Pancreas (tissue), 10 donors: ENCODE data around the gene VEGFB. TPM values are rescaled to one million over a fixed set of nuclear protein-coding genes. Genes with fewer than 3 reads are reported as not detected.

Experiments
- ATAC-seq, 4 donors: fragments of 200-7000 bp; cut with Tn5 transposase; one replicate each; pipeline versions ENCODE4 v1.8.0 to v1.9.1; 2020; ENCODE audit warnings: mild to moderate bottlenecking in 4 of 4, moderate library complexity in 4 of 4
- DNase-seq, 6 donors: peaks; one replicate each; pipeline ENCODE4 v3.0.0-alpha.2; 2020
- FAIRE-seq: peaks from 2 replicates; lab custom pipeline; 2012; peaks lifted over from hg19 to GRCh38; lab: Jason Lieb, UNC
- H3K27ac ChIP-seq, 4 donors: fragments of 200-600 bp; sonication (generic); 1 replicate in 3 of 4; 2 replicates in 1 of 4; pipeline versions ENCODE4 v1.5.0 to v1.8.0; 2020
- H3K27me3 ChIP-seq, 4 donors: fragments of 200-600 bp; one replicate each; pipeline ENCODE4 v1.8.0; 2021
- H3K36me3 ChIP-seq, 3 donors: fragments of 200-600 bp; sonication (generic) in 1 of 3; one replicate each; pipeline versions ENCODE4 v1.5.0 to v1.8.0; 2020 to 2021
- H3K4me1 ChIP-seq, 3 donors: fragments of 200-600 bp; one replicate each; pipeline ENCODE4 v1.8.0; 2021
- H3K4me3 ChIP-seq, 4 donors: fragments of 200-600 bp; sonication (generic) in 2 of 4; one replicate each; pipeline versions ENCODE4 v1.5.0 to v1.8.0; 2020 to 2021
- H3K9me3 ChIP-seq, 4 donors: fragments of 200-600 bp; one replicate each; pipeline ENCODE4 v1.8.0; 2021
- CTCF ChIP-seq, 4 donors: fragments of 200-600 bp; sonication (generic) in 3 of 4; IDR thresholded peaks; one replicate each; pipeline versions ENCODE4 v1.5.0 to v1.8.0; 2021; ENCODE audit warnings: antibody characterized with exemption in 4 of 4
- WGBS, 2 donors: extraction: QIAGEN DNeasy Blood & Tissue Kit; methylation state at CpG; one replicate each; pipeline ENCODE4 v1.1.7; 2013; 5-methylcytosine and 5-hydroxymethylcytosine counted together
- intact Hi-C, 3 donors: fragments of 100-400 bp; cut with DNase I; formaldehyde crosslinking; loops; one replicate each; pipeline versions ENCODE4 v1.11.1 to v1.14.2; 2022
- polyA plus RNA-seq, 2 donors: library from polyadenylated mRNA; stranded (reverse); fragments of 200-250 nt; gene quantifications; one replicate each; pipeline ENCODE4 v1.2.3, GENCODE V29; 2013
- total RNA-seq, 6 donors: library from RNA; stranded (reverse); fragmentation: NEBNext Ultra II Directional in 4 of 6; extraction: Animal tissue kit (Norgen Biotek cat#: 25700) in 4 of 6; gene quantifications; one replicate each; pipeline versions ENCODE4 v1.2.1 to v1.2.4, GENCODE V29; 2021 to 2023
- donor health status: healthy with polysubstance abuse.
- donor health status: DM: no; HTN: no; CAD: no; lungs with moderate emphysema.
- donor health status: DM: no; HTN: no; CAD: no.
- donor health status: control.
- donor health status: control.
- donor health status: Bipolar disorder and iron deficiency.
- donor health status: DM: yes; HTN: yes; CAD: no.
- donor health status: DM: no; HTN: no; CAD: no.
- donor health status: DM: no; HTN: no; CAD: no.
- donor health status: DM: yes; HTN: yes; CAD: no.

VEGFB gene
- total and polyA plus RNA-seq, 8 donors = 54.1 to 115 (median 63.2) TPM

GRCh38 chr11:64232182-64232966 lies 2.0 kb upstream of the VEGFB start:
- Histone ChIP-seq H3K36me3 (no peaks in the 10 kb centered on the region), H3K27ac (no peak overlapping the region), H3K9me3 (no peaks in the 10 kb centered on the region), H3K4me1 (peaks cover 14 to 46% (median 19%) of the 10 kb centered on the region in 3 donors), H3K4me3 (no peak overlapping the region), H3K27me3 (no peaks in the 10 kb centered on the region)
- DNase-seq = peak in 3 of 6 donors; percentile 28 to 79 (median 46)
- no peak for FAIRE-seq
- ATAC-seq = no peak
- 85 to 89% methylated on average over 14 to 15 of the region's 15 CpGs for WGBS, 2 donors
- intact Hi-C loops = no loop called here
- TF ChIP-seq CTCF (IDR thresholded peaks at IDR 0.05) = no peak

GRCh38 chr11:64232967-64233315 lies 1.4 kb upstream of the VEGFB start:
- FAIRE-seq = no peak
- intact Hi-C loops = no loop called here

DNA sequence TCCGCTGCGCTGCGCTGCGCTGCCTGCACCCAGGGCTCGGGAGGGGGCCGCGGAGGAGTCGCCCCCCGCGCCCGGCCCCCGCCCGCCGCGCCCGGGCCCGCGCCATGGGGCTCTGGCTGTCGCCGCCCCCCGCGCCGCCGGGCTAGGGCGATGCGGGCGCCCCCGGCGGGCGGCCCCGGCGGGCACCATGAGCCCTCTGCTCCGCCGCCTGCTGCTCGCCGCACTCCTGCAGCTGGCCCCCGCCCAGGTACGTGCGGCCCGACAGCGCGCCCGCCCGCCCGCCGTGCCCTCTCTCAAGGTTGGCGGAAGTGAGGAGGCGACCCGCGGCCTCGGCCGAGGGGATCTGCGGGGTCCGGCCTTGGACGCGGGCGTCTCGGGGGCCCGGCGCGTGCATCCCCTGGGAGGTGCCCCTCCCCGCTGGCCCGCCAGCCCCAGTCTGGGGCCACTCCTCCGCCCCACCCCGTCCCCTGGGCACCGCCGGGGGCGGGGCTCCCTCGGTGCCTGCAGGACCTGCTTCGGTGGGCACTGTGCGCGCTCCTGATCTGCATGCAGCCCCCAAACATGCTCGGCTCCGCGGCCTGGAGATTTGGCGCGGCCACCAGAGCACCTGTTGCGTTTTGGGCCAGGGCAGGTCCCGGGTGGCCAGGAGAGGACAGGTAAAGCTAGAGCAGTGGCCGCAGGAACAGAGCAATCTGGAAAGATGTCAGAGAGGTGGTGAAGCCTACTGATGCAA lies 429 bp downstream of the VEGFB start:
- intact Hi-C loops = no loop called here
- DNase-seq (peak; percentile 66 to 87 (median 74)), FAIRE-seq (no peak), ATAC-seq (peak; percentile 34 to 48 (median 40))
- WGBS, 2 donors = 0 to 1% methylated on average over 29 to 80 of the region's 80 CpGs
- Histone ChIP-seq H3K27me3 (no peaks in the 10 kb centered on the region), H3K4me3 (peak overlapping the region; percentile 55 to 78 (median 74)), H3K27ac (peak overlapping the region; percentile 75 to 90 (median 86)), H3K4me1 (peaks cover 25 to 46% (median 34%) of the 10 kb centered on the region in 3 donors), H3K9me3 (no peaks in the 10 kb centered on the region), H3K36me3 (no peaks in the 10 kb centered on the region)
- TF ChIP-seq CTCF (IDR thresholded peaks at IDR 0.05) = no peak

More at GRCh38 chr11:64232967-64233315, 1.4 kb upstream of the VEGFB start:
- 83 to 87% methylated on average over 8 of the region's 8 CpGs for WGBS, 2 donors
- ATAC-seq = no peak
- Histone ChIP-seq H3K27me3 (no peaks in the 10 kb centered on the region), H3K4me3 (no peak overlapping the region), H3K4me1 (peaks cover 17 to 44% (median 22%) of the 10 kb centered on the region in 3 donors), H3K36me3 (no peaks in the 10 kb centered on the region), H3K9me3 (no peaks in the 10 kb centered on the region), H3K27ac (no peak overlapping the region)
- TF ChIP-seq CTCF (IDR thresholded peaks at IDR 0.05) = no peak
- DNase-seq = no peak

GRCh38 chr11:64235437-64236161 lies 1.2 kb downstream of the VEGFB start:
- FAIRE-seq (no peak), DNase-seq (peak in 4 of 6 donors; percentile 50 to 85 (median 68)), ATAC-seq (peak in 2 of 4 donors; percentile 2 to 11)
- Histone ChIP-seq H3K36me3 (no peaks in the 10 kb centered on the region), H3K9me3 (no peaks in the 10 kb centered on the region), H3K4me3 (peak overlapping the region; percentile 55 to 78 (median 74)), H3K27ac (peak overlapping the region; percentile 75 to 90 (median 86)), H3K4me1 (peaks cover 32 to 49% (median 38%) of the 10 kb centered on the region in 3 donors), H3K27me3 (no peaks in the 10 kb centered on the region)
- intact Hi-C loops = no loop called here
- 19 to 22% methylated on average over 12 of the region's 12 CpGs for WGBS, 2 donors
- TF ChIP-seq CTCF (IDR thresholded peaks at IDR 0.05) = no peak
